HepG2 (cell line): ENCODE data around the gene SEMA6B. TPM values are rescaled to one million over a fixed set of nuclear protein-coding genes. Genes with fewer than 3 reads are reported as not detected.

Source experiments
- ETV5 ChIP-seq: IDR thresholded peaks from 2 replicates; pipeline ENCODE4 v1.6.1; 2018; ENCODE audit warnings: missing biosample characterization, missing genetic modification reagents, inconsistent platforms, borderline replicate concordance
- SUZ12 ChIP-seq: fragments of 150-350 bp; IDR thresholded peaks from 2 replicates; pipeline ENCODE4 v1.6.1; 2014; ENCODE audit warnings: low read depth, low read length
- ZSCAN22 ChIP-seq: sonication (generic); formaldehyde crosslinking; IDR thresholded peaks from 2 replicates; pipeline ENCODE4 v1.4.0; 2020; ENCODE audit warnings: mild to moderate bottlenecking, missing genetic modification reagents
- polyA plus RNA-seq, 8 experiments: library from polyadenylated mRNA; depleted of rRNA in 3 of 8; stranded (reverse) in 7 of 8; unstranded in 1 of 8; fragments of >200 nt; fragmentation: Illumina TruSeq in 4 of 8; extraction: Trizol in 4 of 8; gene quantifications; 2 replicates each; pipeline versions ENCODE4 v1.2.1 to v1.2.3, GENCODE V29; 2011 to 2016; ENCODE audit warnings: low read depth in 4 of 8, missing spikeins in 1 of 8, mixed read lengths in 1 of 8; ENCODE audit not compliant: insufficient read depth in 1 of 8
- total RNA-seq, 5 experiments: library from RNA; depleted of rRNA; stranded (reverse); fragments of >200 nt; fragmentation: Illumina TruSeq; extraction: Trizol; gene quantifications; 2 replicates each; pipeline ENCODE4 v1.2.3, GENCODE V29; 2016; ENCODE audit warnings: low read depth in 1 of 5
- TF ChIP-seq, protein P1 (sequence below): sonication (generic); formaldehyde crosslinking; IDR thresholded peaks from 2 replicates; pipeline ENCODE4 v1.4.0; 2020; ENCODE audit warnings: low read depth, mild to moderate bottlenecking, missing genetic modification reagents
- TF ChIP-seq, protein P2 (sequence below): sonication (generic); formaldehyde crosslinking; IDR thresholded peaks from 2 replicates; pipeline ENCODE4 v1.4.0; 2020; ENCODE audit warnings: missing genetic modification reagents, borderline replicate concordance
- TF ChIP-seq, protein P3 (sequence below): sonication (generic); formaldehyde crosslinking; IDR thresholded peaks from 2 replicates; pipeline ENCODE4 v1.8.0; 2022; ENCODE audit warnings: missing genetic modification reagents, mild to moderate bottlenecking, inconsistent platforms, borderline replicate concordance
- TF ChIP-seq, protein P4 (sequence below): sonication (generic); formaldehyde crosslinking; IDR thresholded peaks from 2 replicates; pipeline ENCODE4 v1.5.1; 2020; ENCODE audit warnings: mild to moderate bottlenecking, missing genetic modification reagents, moderate library complexity
- TF ChIP-seq, protein P5 (sequence below): sonication (generic); formaldehyde crosslinking; IDR thresholded peaks from 2 replicates; pipeline ENCODE4 v1.5.1; 2020; ENCODE audit warnings: missing genetic modification reagents, mild to moderate bottlenecking, borderline replicate concordance

The SEMA6B gene
- total and polyA plus RNA-seq, 2 of the 13 experiments (the other 11 are each of a cell fraction or from before 2014, with no cell fraction given), result 45.5 to 67.1 TPM

DNA sequence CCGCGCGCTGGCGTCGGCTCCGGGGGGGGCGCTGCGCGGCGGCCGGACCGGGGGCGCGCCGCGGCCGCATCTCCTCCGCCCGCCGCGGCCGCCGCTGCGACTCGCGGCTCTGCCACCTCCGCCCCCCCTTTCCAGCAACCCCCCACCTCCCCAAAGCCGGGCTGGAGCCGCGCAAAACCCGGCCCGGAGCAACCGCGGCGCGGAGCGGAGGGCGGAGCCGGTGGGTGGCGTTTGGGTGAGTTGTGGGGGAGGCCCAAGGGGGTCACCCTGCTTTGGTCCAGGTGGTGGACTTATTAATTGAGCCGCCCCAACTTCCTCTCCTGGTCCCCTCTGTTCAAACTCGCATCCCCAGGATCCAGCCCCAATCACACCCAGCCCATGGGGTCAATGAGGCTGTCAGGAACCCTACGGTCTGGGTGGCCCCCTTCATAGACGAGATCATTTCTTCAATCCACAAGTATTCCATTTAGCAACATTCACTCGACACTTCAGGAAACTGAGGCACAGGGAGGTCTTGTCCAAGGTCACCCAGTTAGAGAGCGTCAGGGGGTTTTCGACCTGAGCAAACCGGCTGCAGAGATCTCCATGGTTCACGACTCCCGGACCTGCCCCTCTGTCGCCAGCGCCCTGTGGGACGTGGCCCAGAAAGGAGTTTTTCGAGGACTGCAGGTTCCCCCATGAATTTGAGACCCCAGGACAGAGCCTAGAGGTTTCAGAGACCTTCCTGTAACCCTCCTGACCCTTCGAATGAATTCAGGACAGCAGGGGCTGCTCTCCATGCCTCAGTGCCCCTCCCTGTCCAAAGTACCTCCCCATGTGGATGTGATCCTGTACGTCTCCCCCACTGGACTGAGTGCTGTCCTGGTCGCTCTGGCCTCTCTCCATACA, 22.4 kb upstream of the SEMA6B start (continued):
- TF ChIP-seq, protein P1, sequence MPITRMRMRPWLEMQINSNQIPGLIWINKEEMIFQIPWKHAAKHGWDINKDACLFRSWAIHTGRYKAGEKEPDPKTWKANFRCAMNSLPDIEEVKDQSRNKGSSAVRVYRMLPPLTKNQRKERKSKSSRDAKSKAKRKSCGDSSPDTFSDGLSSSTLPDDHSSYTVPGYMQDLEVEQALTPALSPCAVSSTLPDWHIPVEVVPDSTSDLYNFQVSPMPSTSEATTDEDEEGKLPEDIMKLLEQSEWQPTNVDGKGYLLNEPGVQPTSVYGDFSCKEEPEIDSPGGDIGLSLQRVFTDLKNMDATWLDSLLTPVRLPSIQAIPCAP, result no peak
- TF ChIP-seq, protein P2, sequence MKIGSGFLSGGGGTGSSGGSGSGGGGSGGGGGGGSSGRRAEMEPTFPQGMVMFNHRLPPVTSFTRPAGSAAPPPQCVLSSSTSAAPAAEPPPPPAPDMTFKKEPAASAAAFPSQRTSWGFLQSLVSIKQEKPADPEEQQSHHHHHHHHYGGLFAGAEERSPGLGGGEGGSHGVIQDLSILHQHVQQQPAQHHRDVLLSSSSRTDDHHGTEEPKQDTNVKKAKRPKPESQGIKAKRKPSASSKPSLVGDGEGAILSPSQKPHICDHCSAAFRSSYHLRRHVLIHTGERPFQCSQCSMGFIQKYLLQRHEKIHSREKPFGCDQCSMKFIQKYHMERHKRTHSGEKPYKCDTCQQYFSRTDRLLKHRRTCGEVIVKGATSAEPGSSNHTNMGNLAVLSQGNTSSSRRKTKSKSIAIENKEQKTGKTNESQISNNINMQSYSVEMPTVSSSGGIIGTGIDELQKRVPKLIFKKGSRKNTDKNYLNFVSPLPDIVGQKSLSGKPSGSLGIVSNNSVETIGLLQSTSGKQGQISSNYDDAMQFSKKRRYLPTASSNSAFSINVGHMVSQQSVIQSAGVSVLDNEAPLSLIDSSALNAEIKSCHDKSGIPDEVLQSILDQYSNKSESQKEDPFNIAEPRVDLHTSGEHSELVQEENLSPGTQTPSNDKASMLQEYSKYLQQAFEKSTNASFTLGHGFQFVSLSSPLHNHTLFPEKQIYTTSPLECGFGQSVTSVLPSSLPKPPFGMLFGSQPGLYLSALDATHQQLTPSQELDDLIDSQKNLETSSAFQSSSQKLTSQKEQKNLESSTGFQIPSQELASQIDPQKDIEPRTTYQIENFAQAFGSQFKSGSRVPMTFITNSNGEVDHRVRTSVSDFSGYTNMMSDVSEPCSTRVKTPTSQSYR, result peak; percentile 55; the same call in 1 of the 2 replicates
- TF ChIP-seq ZSCAN22 (CRISPR knock-in tag), result no peak
- TF ChIP-seq, protein P3, sequence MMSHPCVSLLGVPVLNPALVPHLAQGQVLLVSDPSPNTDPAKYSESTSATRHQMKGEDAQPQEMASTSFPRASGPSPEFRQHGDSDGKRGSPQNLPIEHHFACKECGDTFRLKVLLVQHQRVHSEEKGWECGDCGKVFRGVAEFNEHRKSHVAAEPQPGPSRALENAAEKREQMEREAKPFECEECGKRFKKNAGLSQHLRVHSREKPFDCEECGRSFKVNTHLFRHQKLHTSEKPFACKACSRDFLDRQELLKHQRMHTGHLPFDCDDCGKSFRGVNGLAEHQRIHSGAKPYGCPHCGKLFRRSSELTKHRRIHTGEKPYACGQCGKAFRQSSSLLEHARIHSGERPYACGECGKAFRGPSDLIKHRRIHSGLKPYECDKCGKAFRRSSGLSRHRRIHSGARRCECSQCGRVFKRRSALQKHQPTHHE, result 0 out of 2 replicates have a peak, but pooled peaks have one; percentile 40
- TF ChIP-seq, protein P4, sequence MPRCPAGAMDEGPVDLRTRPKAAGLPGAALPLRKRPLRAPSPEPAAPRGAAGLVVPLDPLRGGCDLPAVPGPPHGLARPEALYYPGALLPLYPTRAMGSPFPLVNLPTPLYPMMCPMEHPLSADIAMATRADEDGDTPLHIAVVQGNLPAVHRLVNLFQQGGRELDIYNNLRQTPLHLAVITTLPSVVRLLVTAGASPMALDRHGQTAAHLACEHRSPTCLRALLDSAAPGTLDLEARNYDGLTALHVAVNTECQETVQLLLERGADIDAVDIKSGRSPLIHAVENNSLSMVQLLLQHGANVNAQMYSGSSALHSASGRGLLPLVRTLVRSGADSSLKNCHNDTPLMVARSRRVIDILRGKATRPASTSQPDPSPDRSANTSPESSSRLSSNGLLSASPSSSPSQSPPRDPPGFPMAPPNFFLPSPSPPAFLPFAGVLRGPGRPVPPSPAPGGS (CRISPR knock-in tag), result 0 out of 2 replicates have a peak, but pooled peaks have one; percentile 28
- TF ChIP-seq, protein P5, sequence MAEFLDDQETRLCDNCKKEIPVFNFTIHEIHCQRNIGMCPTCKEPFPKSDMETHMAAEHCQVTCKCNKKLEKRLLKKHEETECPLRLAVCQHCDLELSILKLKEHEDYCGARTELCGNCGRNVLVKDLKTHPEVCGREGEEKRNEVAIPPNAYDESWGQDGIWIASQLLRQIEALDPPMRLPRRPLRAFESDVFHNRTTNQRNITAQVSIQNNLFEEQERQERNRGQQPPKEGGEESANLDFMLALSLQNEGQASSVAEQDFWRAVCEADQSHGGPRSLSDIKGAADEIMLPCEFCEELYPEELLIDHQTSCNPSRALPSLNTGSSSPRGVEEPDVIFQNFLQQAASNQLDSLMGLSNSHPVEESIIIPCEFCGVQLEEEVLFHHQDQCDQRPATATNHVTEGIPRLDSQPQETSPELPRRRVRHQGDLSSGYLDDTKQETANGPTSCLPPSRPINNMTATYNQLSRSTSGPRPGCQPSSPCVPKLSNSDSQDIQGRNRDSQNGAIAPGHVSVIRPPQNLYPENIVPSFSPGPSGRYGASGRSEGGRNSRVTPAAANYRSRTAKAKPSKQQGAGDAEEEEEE (CRISPR knock-in tag), result no peak
- TF ChIP-seq ETV5, result no peak
- TF ChIP-seq SUZ12, result no peak
